ENCODE data around the gene GRHL1.

GRCh38 chr2:9907402-9907801, 44.1 kb upstream of the GRHL1 start:
- TF ChIP-seq EZH2 (IDR thresholded peaks at IDR 0.05; ENCODE audit: borderline replicate concordance, low read length) (no peak), CTCF (conservative IDR thresholded peaks at IDR 0.05 in 1 of 2, IDR thresholded peaks at IDR 0.05 in 1 of 2; ENCODE audit: extremely low read depth in 1 of 2, insufficient read depth in 1 of 2, low read depth in 1 of 2, low read length in 2 of 2) (no peak)

Data from mammary epithelial cell (primary cell).